NCI-H146 (cell line): Measurements from ENCODE around the gene HAPLN3.

Experiments used
- DNase-seq: peaks from one replicate; lab custom pipeline; 2025; lab: John Stamatoyannopoulos, UW

HAPLN3 gene

GRCh38 chr15:88860212-88860611 lies 35.1 kb downstream of the HAPLN3 start:
- no peak for DNase-seq

GRCh38 chr15:88859550-88859949 lies 35.8 kb downstream of the HAPLN3 start:
- no peak for DNase-seq

DNA sequence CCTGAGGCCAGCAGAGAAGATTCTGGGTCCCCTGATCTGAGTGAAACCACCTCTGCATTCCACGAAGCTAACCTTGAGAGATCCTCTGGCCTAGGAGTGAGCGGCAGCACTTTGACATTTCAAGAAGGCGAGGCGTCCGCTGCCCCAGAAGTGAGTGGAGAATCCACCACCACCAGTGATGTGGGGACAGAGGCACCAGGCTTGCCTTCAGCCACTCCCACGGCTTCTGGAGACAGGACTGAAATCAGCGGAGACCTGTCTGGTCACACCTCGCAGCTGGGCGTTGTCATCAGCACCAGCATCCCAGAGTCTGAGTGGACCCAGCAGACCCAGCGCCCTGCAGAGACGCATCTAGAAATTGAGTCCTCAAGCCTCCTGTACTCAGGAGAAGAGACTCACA lies 36.4 kb downstream of the HAPLN3 start:
- DNase-seq, result no peak

- DNase-seq, result no peak
These were observed 42.9 kb downstream of the HAPLN3 start for GRCh38 chr15:88852476-88852875.

GRCh38 chr15:88849376-88850072 lies 45.8 kb downstream of the HAPLN3 start:
- no peak for DNase-seq

- DNase-seq, result no peak
These were observed 47.1 kb downstream of the HAPLN3 start for GRCh38 chr15:88848203-88848602.

DNA sequence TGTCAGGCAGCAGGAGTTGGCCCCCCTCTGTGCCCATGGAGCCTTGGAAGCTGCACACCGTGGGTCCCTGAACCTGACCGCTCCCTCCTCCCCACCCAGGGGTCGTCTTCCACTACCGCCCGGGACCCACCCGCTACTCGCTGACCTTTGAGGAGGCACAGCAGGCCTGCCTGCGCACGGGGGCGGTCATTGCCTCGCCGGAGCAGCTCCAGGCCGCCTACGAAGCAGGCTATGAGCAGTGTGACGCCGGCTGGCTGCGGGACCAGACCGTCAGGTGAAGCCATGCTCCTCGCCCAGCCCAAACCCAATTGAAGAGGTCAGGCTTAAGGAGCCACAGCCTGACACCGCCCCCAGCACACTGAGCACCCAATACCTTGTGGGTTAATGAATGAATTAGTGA lies 48.2 kb downstream of the HAPLN3 start:
- DNase-seq, result no peak

DNA sequence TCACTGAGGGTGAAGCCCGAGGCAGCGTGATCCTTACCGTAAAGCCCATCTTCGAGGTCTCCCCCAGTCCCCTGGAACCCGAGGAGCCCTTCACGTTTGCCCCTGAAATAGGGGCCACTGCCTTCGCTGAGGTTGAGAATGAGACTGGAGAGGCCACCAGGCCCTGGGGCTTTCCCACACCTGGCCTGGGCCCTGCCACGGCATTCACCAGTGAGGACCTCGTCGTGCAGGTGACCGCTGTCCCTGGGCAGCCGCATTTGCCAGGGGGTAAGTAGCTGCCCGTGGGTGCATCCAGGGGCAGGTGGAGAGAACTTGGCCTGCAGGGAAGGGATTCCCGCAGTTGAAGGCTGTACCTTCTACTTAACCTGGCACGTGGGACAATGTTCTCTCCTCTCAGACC lies 49.7 kb downstream of the HAPLN3 start:
- DNase-seq, result no peak

DNA sequence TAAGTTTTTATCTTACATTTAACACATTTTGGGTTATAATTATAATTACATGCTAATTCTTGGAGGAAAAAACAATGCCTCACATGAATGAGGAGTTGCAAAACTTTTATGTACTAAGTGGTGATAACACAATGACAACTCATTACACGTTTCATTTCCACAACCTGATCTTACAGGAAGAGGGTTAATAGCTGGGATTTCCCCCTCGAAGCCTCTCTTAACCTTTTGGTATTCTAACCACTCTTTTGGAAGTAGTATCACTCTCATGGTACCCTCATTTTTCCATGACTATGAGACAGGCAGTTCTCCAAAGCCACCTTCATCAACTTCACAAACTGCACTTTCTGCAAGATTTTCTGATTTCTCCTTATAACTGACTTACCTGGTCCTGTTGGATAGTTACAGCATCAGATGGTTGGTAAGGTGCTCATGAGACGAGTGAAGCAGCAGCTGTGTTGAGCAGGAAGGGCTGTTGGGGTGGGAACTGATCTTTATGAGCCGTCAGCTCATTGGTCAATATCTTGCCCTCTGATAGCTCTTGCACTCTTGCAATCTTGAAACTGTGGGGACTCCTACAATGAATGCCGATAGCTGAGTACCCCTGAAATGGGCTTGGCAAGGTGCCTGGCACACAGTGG lies 50.5 kb downstream of the HAPLN3 start:
- no peak for DNase-seq

DNA sequence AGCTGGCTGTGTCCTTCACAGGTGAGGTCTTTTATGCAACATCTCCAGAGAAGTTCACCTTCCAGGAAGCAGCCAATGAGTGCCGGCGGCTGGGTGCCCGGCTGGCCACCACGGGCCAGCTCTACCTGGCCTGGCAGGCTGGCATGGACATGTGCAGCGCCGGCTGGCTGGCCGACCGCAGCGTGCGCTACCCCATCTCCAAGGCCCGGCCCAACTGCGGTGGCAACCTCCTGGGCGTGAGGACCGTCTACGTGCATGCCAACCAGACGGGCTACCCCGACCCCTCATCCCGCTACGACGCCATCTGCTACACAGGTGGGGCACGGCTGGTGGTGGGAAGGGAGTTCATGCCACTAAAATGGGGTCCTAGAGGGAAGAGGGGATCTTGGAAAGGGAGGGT lies 52.0 kb downstream of the HAPLN3 start:
- no peak for DNase-seq

- DNase-seq, result no peak
These were observed 53.2 kb downstream of the HAPLN3 start for GRCh38 chr15:88842156-88842555.

GRCh38 chr15:88841236-88841635 lies 54.1 kb downstream of the HAPLN3 start:
- DNase-seq, result no peak

DNA sequence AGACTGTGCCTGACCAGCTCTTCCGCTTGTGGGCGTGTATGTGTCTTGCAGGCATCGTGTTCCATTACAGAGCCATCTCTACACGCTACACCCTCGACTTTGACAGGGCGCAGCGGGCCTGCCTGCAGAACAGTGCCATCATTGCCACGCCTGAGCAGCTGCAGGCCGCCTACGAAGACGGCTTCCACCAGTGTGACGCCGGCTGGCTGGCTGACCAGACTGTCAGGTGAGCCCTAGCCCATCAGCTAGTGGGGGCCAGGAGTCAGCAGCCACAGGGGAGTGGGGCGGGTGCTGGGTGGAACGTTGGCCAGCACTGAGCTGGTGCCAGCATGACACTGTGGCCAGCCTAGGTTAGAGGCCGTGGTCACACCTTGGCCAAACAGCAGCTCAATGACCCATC lies 55.4 kb downstream of the HAPLN3 start:
- DNase-seq, result no peak

- no peak for DNase-seq
These were observed 56.2 kb downstream of the HAPLN3 start for GRCh38 chr15:88839146-88839545.

- no peak for DNase-seq
These were observed 56.7 kb downstream of the HAPLN3 start for GRCh38 chr15:88838667-88839066.

DNA sequence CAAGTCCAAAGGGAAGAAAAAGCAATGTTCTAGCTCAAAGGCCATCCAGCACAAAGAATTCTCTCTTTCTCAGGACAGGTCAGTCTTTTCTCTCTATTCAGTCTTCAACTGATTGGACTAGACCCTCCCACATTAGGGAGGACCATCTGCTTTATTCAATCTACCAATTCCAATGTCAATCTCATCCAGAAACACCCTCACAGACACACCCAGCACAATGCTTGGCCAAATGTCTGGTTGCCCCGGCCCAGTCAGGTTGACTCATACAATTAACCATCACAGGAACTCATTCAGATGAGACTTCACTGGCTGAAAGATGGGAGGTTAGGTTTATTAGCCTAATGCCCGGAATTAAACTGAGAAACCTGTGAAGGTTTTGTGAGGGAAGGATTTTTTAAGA lies 59.7 kb downstream of the HAPLN3 start:
- DNase-seq, result no peak

- no peak for DNase-seq
These were observed 60.2 kb downstream of the HAPLN3 start for GRCh38 chr15:88835119-88835518.

- DNase-seq, result no peak
These were observed 61.0 kb downstream of the HAPLN3 start for GRCh38 chr15:88834211-88834812.

DNA sequence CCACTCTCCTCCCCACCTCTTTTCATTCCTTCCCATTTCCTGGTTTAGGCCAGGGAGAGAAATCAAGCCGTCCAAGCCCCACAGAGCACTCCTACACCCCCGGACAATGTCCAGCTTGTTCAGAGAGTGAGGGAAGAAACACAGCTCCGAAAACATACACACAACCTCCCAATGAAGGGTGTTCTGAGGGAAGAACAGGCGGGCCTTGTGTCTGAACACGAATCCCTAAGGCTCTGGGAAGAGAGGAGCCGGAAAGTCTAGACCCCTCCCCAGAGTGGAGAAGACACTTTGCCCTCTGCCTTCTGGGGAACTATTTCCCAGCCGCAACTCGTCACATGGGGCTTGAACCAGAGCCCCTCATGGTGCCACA lies 61.6 kb downstream of the HAPLN3 start:
- no peak for DNase-seq

- no peak for DNase-seq
These were observed 62.3 kb downstream of the HAPLN3 start for GRCh38 chr15:88832820-88833730.

- no peak for DNase-seq
These were observed 65.3 kb downstream of the HAPLN3 start for GRCh38 chr15:88830016-88830415.

DNA sequence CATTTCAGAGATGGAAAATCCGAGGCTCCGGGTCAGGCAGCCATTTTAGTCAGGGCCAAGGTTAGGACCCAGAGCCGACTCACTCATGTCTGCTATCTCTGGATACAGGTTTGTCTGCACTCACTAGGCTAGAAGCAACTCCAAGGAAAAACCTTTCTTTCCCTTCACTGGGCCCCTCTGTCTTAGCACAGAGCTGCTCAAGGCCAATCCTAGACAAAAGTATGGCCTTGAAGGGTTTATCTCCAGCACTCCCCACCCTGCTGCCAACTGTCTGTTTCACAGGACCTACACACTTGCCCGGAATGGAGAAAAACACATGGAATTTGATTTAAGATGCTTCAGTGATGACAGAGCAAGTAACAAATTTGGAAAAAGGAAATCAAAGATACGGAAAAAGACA lies 66.6 kb downstream of the HAPLN3 start:
- no peak for DNase-seq
